B cell (primary cell): Measurements from ENCODE around the gene SLC4A3. TPM values are rescaled to one million over a fixed set of nuclear protein-coding genes. Genes with fewer than 3 reads are reported as not detected.

Source experiments
- ATAC-seq: fragments of 200-7000 bp; cut with Tn5 transposase; one replicate; pipeline ENCODE4 v1.10.0; 2021; ENCODE audit warnings: low read depth, mild to moderate bottlenecking, moderate number of reproducible peaks, moderate library complexity
- CTCF ChIA-PET: fragments of 350-600 bp; sonication (Branson Sonifier 250); formaldehyde crosslinking; loops from one replicate; lab custom pipeline; 2021; ENCODE audit warnings: antibody characterized with exemption, inconsistent platforms; lab: Charles Lee
- POLR2A ChIA-PET: fragments of 350-600 bp; sonication (Branson Sonifier 250); formaldehyde crosslinking; loops from one replicate; lab custom pipeline; 2021; ENCODE audit warnings: antibody characterized with exemption; lab: Charles Lee
- DNase-seq: peaks from one replicate; pipeline ENCODE4 v3.0.0; 2013
- H2AFZ ChIP-seq: 2 replicates; pipeline ENCODE4 v1.6.1; 2012; ENCODE audit warnings: mild to moderate bottlenecking, low read depth, low read length; ENCODE audit not compliant: insufficient read depth, poor library complexity, severe bottlenecking
- H3K27ac ChIP-seq, 2 donors: 1 replicate in 1 of 2; 2 replicates in 1 of 2; pipeline ENCODE4 v1.5.1; 2012 to 2013; ENCODE audit warnings: low read length in 2 of 2, mild to moderate bottlenecking in 2 of 2, moderate library complexity in 1 of 2
- H3K27me3 ChIP-seq, 4 experiments: fragments of 200-600 bp in 1 of 4; sonication (generic) in 1 of 4; replicated peaks in 1 of 4; 1 replicate in 2 of 4; 2 replicates in 2 of 4; pipeline versions ENCODE4 v1.6.1 to v1.7.0; 2013 to 2016; ENCODE audit warnings: low read length in 3 of 4, mild to moderate bottlenecking in 2 of 4, mixed read lengths in 1 of 4, moderate library complexity in 1 of 4; ENCODE audit not compliant: insufficient read depth in 4 of 4, control insufficient read depth in 3 of 4; ENCODE audit errors: control extremely low read depth in 1 of 4
- H3K36me3 ChIP-seq, 2 experiments: replicated peaks in 1 of 2; 1 replicate in 1 of 2; 2 replicates in 1 of 2; pipeline versions ENCODE4 v1.6.1 to v1.7.1; 2013; ENCODE audit warnings: low read length in 1 of 2; ENCODE audit not compliant: insufficient read depth in 2 of 2, control insufficient read depth in 1 of 2; ENCODE audit errors: control extremely low read depth in 1 of 2, extremely low read depth in 1 of 2
- H3K4me1 ChIP-seq, 2 donors: fragments of 200-600 bp in 1 of 2; sonication (generic) in 1 of 2; 1 replicate in 1 of 2; 2 replicates in 1 of 2; pipeline versions ENCODE4 v1.5.1 to v1.6.1; 2013 to 2017; ENCODE audit warnings: low read length in 2 of 2; ENCODE audit not compliant: control insufficient read depth in 2 of 2, insufficient read depth in 2 of 2
- H3K4me2 ChIP-seq: replicated peaks from 2 replicates; pipeline ENCODE3; 2012; ENCODE audit warnings: mild to moderate bottlenecking, low read depth, low read length; ENCODE audit not compliant: poor library complexity, severe bottlenecking
- H3K4me3 ChIP-seq, 5 experiments: fragments of 200-600 bp in 1 of 5; sonication (generic) in 1 of 5; 1 replicate in 3 of 5; 2 replicates in 2 of 5; pipeline versions ENCODE4 v1.5.1 to v1.7.0; 2011 to 2016; ENCODE audit warnings: low read length in 4 of 5, mild to moderate bottlenecking in 4 of 5, low read depth in 2 of 5, control low read depth in 1 of 5, moderate library complexity in 1 of 5; ENCODE audit not compliant: insufficient read depth in 1 of 5; ENCODE audit errors: control extremely low read depth in 1 of 5, extremely low read depth in 1 of 5
- H3K79me2 ChIP-seq: fragments of 200-600 bp; sonication (generic); one replicate; pipeline ENCODE4 v1.6.0; 2016; ENCODE audit warnings: low read length; ENCODE audit not compliant: control insufficient read depth, insufficient read depth
- H3K9ac ChIP-seq: fragments of 200-600 bp; sonication (generic); 2 replicates; pipeline ENCODE4 v1.6.1; 2017; ENCODE audit warnings: mild to moderate bottlenecking, low read length, moderate library complexity
- H3K9me3 ChIP-seq, 3 donors: one replicate each; pipeline versions ENCODE4 v1.6.1 to v1.7.1; 2013; ENCODE audit warnings: low read length in 2 of 3; ENCODE audit not compliant: control insufficient read depth in 2 of 3, insufficient read depth in 1 of 3; ENCODE audit errors: control extremely low read depth in 1 of 3
- H4K20me1 ChIP-seq: 2 replicates; pipeline ENCODE4 v1.6.0; 2012; ENCODE audit warnings: mild to moderate bottlenecking, low read length; ENCODE audit not compliant: insufficient read depth, control insufficient read depth, poor library complexity, severe bottlenecking
- H3K27ac Mint-ChIP-seq: one replicate; pipeline ENCODE4 v1.8.0; 2021; ENCODE audit warnings: mixed read lengths
- H3K27me3 Mint-ChIP-seq: one replicate; pipeline ENCODE4 v1.8.0; 2021; ENCODE audit warnings: mixed read lengths
- H3K4me1 Mint-ChIP-seq: one replicate; pipeline ENCODE4 v1.8.0; 2021; ENCODE audit warnings: mixed read lengths
- H3K4me3 Mint-ChIP-seq: one replicate; pipeline ENCODE4 v1.8.0; 2021; ENCODE audit warnings: mixed read lengths
- H3K9me3 Mint-ChIP-seq: one replicate; pipeline ENCODE4 v1.8.0; 2022; ENCODE audit warnings: mixed read lengths; ENCODE audit not compliant: insufficient read depth
- EZH2 ChIP-seq: IDR thresholded peaks from 2 replicates; pipeline ENCODE4 v1.6.1; 2012; ENCODE audit warnings: borderline replicate concordance, low read depth, mild to moderate bottlenecking, moderate library complexity, low read length; ENCODE audit not compliant: insufficient read depth, poor library complexity, severe bottlenecking
- WGBS: methylation state at CpG from one replicate; pipeline ENCODE4 v1.1.5; 2013; ENCODE audit warnings: missing lambda C conversion rate; ENCODE audit not compliant: insufficient coverage; 5-methylcytosine and 5-hydroxymethylcytosine counted together
- intact Hi-C: fragments of 100-400 bp; cut with micrococcal nuclease; formaldehyde crosslinking; loops from one replicate; pipeline ENCODE4 v1.10.0; 2022
- polyA plus RNA-seq: library from polyadenylated mRNA; depleted of rRNA; stranded (reverse); fragments of >200 nt; gene quantifications from 2 replicates; pipeline ENCODE4 v1.2.3, GENCODE V29; 2012
- total RNA-seq, 2 donors: library from RNA; stranded (reverse); fragments of 120-200 nt in 1 of 2; gene quantifications; 1 replicate in 1 of 2; 2 replicates in 1 of 2; pipeline versions ENCODE4 v1.2.3 to v1.2.4, GENCODE V29; 2013 to 2022
- TF ChIP-seq, protein P1 (sequence below): fragments of 200-600 bp; IDR thresholded peaks from one replicate; pipeline ENCODE4 v1.8.0; 2022; ENCODE audit warnings: antibody characterized with exemption, mild to moderate bottlenecking

SLC4A3 gene
- total and polyA plus RNA-seq, 2 donors (not counting 1 experiment from before 2014, with no cell fraction given), result 0.16 TPM; not detected in 1

DNA sequence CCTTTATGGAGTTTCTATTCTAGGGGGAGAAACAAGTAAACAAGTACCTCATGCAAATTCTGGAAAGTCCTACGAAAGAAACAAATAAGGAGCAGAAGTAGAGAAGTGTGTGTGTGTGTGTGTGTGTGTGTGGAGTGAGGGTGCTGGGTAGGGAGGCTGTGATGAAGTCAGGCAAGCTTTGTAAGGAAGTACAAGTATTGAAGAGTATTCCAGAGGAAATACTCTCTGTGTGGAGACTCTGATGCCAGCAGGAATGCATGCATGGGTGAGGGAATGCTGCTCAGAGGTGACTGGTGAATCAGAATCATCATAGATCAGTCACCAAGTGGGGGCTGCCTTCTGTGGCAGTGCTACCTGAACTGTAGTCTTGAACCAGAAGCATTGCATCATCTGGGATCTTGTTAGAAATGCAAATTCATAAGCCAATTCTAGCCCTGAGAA is 34.5 kb downstream of the SLC4A3 start:
- WGBS, result 88% methylated on average over 1 of the region's 1 CpG
- Histone ChIP-seq H3K9ac (no peak overlapping the region), H3K4me3 (no peak overlapping the region), H3K36me3 (no peaks in the 10 kb centered on the region), H3K27ac (no peak overlapping the region), H2AFZ (no peak overlapping the region), H3K9me3 (peaks cover 2 to 17% (median 7%) of the 10 kb centered on the region in 3 donors), H3K27me3 (peaks cover 0 to 9% (median 0%) of the 10 kb centered on the region in 4 experiments), H3K4me2 (no peak overlapping the region), H4K20me1 (no peaks in the 10 kb centered on the region), H3K79me2 (no peaks in the 10 kb centered on the region), H3K4me1 (no peaks in the 10 kb centered on the region)
- ATAC-seq (no peak), DNase-seq (no peak)
- H3K27ac Mint-ChIP-seq, result no peak overlapping the region
- POLR2A ChIA-PET, result no interaction called here
- CTCF ChIA-PET, result interaction anchor here (0.8 kb wide), 1 partner anchor 106 kb away, joined by 3 read pairs; no protein-coding TSS in a partner anchor
- no peak overlapping the region for H3K4me3 Mint-ChIP-seq
- no peaks in the 10 kb centered on the region for H3K4me1 Mint-ChIP-seq
- intact Hi-C loops, result no loop called here
- no peak for TF ChIP-seq EZH2
- TF ChIP-seq, protein P1, sequence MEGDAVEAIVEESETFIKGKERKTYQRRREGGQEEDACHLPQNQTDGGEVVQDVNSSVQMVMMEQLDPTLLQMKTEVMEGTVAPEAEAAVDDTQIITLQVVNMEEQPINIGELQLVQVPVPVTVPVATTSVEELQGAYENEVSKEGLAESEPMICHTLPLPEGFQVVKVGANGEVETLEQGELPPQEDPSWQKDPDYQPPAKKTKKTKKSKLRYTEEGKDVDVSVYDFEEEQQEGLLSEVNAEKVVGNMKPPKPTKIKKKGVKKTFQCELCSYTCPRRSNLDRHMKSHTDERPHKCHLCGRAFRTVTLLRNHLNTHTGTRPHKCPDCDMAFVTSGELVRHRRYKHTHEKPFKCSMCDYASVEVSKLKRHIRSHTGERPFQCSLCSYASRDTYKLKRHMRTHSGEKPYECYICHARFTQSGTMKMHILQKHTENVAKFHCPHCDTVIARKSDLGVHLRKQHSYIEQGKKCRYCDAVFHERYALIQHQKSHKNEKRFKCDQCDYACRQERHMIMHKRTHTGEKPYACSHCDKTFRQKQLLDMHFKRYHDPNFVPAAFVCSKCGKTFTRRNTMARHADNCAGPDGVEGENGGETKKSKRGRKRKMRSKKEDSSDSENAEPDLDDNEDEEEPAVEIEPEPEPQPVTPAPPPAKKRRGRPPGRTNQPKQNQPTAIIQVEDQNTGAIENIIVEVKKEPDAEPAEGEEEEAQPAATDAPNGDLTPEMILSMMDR, result no peak
- peaks cover 10% of the 10 kb centered on the region for H3K9me3 Mint-ChIP-seq
- H3K27me3 Mint-ChIP-seq, result peaks cover 42% of the 10 kb centered on the region

DNA sequence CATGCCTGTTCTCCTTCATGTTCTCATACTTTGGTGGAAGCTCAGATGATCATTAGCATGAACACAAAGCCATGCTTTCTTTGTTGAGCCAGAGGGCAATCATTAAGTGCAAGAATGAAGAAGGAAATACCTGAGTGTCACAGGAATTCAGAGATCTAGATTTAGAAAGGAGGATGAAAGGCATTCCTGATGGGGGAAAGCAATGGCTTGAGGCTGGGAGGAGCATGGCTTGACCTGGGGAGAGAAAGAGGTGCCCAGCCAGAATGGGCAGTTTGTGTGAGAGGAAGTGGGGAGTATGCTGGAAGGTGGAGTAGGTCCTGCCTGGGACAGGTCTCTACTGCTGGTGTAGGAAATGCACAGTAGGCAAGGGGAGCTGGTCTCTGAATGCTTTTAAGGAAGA is 35.1 kb downstream of the SLC4A3 start:
- ATAC-seq, result no peak
- Histone ChIP-seq H3K4me1 (no peaks in the 10 kb centered on the region), H3K4me3 (no peak overlapping the region), H3K9ac (no peak overlapping the region), H2AFZ (no peak overlapping the region), H3K4me2 (no peak overlapping the region), H3K79me2 (no peaks in the 10 kb centered on the region), H3K36me3 (no peaks in the 10 kb centered on the region), H3K27me3 (peaks cover 0 to 9% (median 0%) of the 10 kb centered on the region in 4 experiments), H4K20me1 (no peaks in the 10 kb centered on the region), H3K27ac (no peak overlapping the region), H3K9me3 (peaks cover 2 to 17% (median 7%) of the 10 kb centered on the region in 3 donors)
- peaks cover 39% of the 10 kb centered on the region for H3K27me3 Mint-ChIP-seq
- TF ChIP-seq EZH2, result no peak
- TF ChIP-seq, protein P1, result no peak
- no peak overlapping the region for H3K27ac Mint-ChIP-seq
- no peaks in the 10 kb centered on the region for H3K4me1 Mint-ChIP-seq
- H3K4me3 Mint-ChIP-seq, result no peak overlapping the region
- no peak for DNase-seq
- ChIA-PET CTCF (no interaction called here), POLR2A (no interaction called here)
- H3K9me3 Mint-ChIP-seq, result peaks cover 10% of the 10 kb centered on the region
- intact Hi-C loops, result no loop called here
